Spleen (tissue), 11 donors: ENCODE results near the gene CHRND. TPM values are rescaled to one million over a fixed set of nuclear protein-coding genes. Genes with fewer than 3 reads are reported as not detected.

Experiments
- DNase-seq: peaks from one replicate; pipeline ENCODE4 v3.0.0-alpha.2; 2020
- H3K27ac ChIP-seq, 8 donors: fragments of 200-600 bp; sonication (generic) in 7 of 8; 1 replicate in 4 of 8; 2 replicates in 4 of 8; pipeline versions ENCODE4 v1.5.0 to v1.8.0; 2016 to 2021; ENCODE audit warnings: inconsistent platforms in 4 of 8, mild to moderate bottlenecking in 4 of 8, moderate library complexity in 1 of 8
- H3K27me3 ChIP-seq, 7 donors: fragments of 200-600 bp; sonication (generic) in 6 of 7; replicated peaks in 1 of 7; 1 replicate in 4 of 7; 2 replicates in 3 of 7; pipeline versions ENCODE4 v1.5.0 to v1.8.0; 2016 to 2021; ENCODE audit warnings: inconsistent platforms in 3 of 7, mild to moderate bottlenecking in 1 of 7
- H3K36me3 ChIP-seq, 6 donors: fragments of 200-600 bp; sonication (generic) in 5 of 6; 1 replicate in 4 of 6; 2 replicates in 2 of 6; pipeline versions ENCODE4 v1.5.0 to v1.8.0; 2016 to 2021; ENCODE audit warnings: inconsistent platforms in 2 of 6
- H3K4me1 ChIP-seq, 6 donors: fragments of 200-600 bp; sonication (generic) in 5 of 6; 1 replicate in 3 of 6; 2 replicates in 3 of 6; pipeline versions ENCODE4 v1.5.0 to v1.8.0; 2016 to 2021; ENCODE audit warnings: inconsistent platforms in 3 of 6
- H3K4me3 ChIP-seq, 8 donors: fragments of 200-600 bp; sonication (generic) in 7 of 8; 1 replicate in 4 of 8; 2 replicates in 4 of 8; pipeline versions ENCODE4 v1.5.0 to v1.8.0; 2016 to 2021; ENCODE audit warnings: inconsistent platforms in 4 of 8, mild to moderate bottlenecking in 4 of 8, moderate library complexity in 2 of 8
- H3K9me3 ChIP-seq, 8 donors: fragments of 200-600 bp; sonication (generic) in 7 of 8; 1 replicate in 4 of 8; 2 replicates in 4 of 8; pipeline versions ENCODE4 v1.5.0 to v1.8.0; 2016 to 2021; ENCODE audit warnings: inconsistent platforms in 4 of 8
- POLR2A ChIP-seq, 3 donors: fragments of 450-650 bp; IDR thresholded peaks; one replicate each; pipeline ENCODE4 v1.5.1; 2017; ENCODE audit warnings: antibody characterized with exemption in 3 of 3, mild to moderate bottlenecking in 1 of 3
- POLR2AphosphoS5 ChIP-seq, 3 donors: sonication (generic); formaldehyde crosslinking; IDR thresholded peaks; one replicate each; pipeline ENCODE4 v1.5.1; 2017; ENCODE audit warnings: antibody characterized with exemption in 3 of 3
- WGBS, 5 donors: extraction: QIAGEN DNeasy Blood & Tissue Kit in 3 of 5; methylation state at CpG; one replicate each; pipeline versions ENCODE4 v1.1.5 to v1.1.7; 2013 to 2018; 5-methylcytosine and 5-hydroxymethylcytosine counted together
- intact Hi-C: fragments of 100-400 bp; cut with DNase I; formaldehyde crosslinking; loops from one replicate; pipeline ENCODE4 v1.15.0; 2023; ENCODE audit warnings: low total_unique reads
- polyA plus RNA-seq, 3 donors: library from polyadenylated mRNA; stranded (reverse); fragments of 200-250 nt; gene quantifications; one replicate each; pipeline ENCODE4 v1.2.1, GENCODE V29; 2013
- total RNA-seq, 7 donors: library from RNA; depleted of rRNA in 3 of 7; stranded (reverse); fragments of >200 nt in 3 of 7; fragmentation: NEBNext Ultra II Directional in 4 of 7; extraction: Animal tissue kit (Norgen Biotek cat#: 25700) in 4 of 7; gene quantifications; one replicate each; pipeline versions ENCODE4 v1.1.0 to v1.2.1, GENCODE V29; 2016 to 2021
- TF ChIP-seq, protein P1 (sequence below), 11 experiments: fragments of 200-600 bp in 7 of 11; fragments of 450-650 bp in 4 of 11; sonication (generic) in 4 of 11; IDR thresholded peaks in 8 of 11; conservative IDR thresholded peaks in 3 of 11; 1 replicate in 7 of 11; 2 replicates in 4 of 11; pipeline versions ENCODE4 v1.4.0 to v1.8.0; 2016 to 2021; ENCODE audit warnings: antibody characterized with exemption in 11 of 11, inconsistent platforms in 4 of 11, mild to moderate bottlenecking in 1 of 11
- donor health status: healthy with polysubstance abuse.
- donor health status: DM: no; HTN: no; CAD: no; lungs with moderate emphysema.
- donor health status: DM: no; HTN: no; CAD: no.
- donor health status: Bipolar disorder and iron deficiency.
- donor health status: healthy.
- donor health status: DM: no; HTN: no; CAD: no.
- donor health status: DM: yes; HTN: yes; CAD: no.

The CHRND gene
- total and polyA plus RNA-seq, 10 donors: 0.32 TPM; not detected in 9

DNA sequence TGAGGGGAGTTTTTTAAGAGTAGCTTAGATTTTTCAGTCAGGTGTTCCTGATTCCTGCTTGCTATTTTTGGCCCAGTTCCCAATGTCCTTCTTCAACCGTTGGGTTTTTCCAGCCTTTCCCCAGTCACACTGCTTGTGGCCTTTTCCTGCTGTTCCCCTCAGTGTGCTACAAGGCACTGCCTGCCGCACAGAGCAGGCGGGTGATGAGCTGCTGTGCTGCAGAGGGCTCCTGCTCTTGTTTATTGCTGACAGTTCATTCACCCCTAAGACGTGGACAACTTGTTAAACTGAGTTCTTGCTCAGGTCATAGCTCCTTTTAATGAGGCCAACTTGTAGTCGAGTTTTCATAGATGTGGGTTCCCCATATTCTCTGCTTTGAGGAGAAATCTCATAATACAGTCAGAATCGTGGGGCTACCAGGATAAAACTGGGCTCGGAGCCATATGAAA lies 45.1 kb downstream of the CHRND start:
- no peak overlapping the region for H3K4me3 ChIP-seq
- H3K9me3 ChIP-seq: no peaks in the 10 kb centered on the region
- intact Hi-C loops: no loop called here
- peaks cover 5 to 100% (median 88%) of the 10 kb centered on the region in 6 donors for H3K36me3 ChIP-seq
- DNase-seq: no peak
- 80 to 90% (median 87%) methylated on average over 7 of the region's 7 CpGs for WGBS, 5 donors
- no peaks in the 10 kb centered on the region for H3K4me1 ChIP-seq
- TF ChIP-seq, protein P1, sequence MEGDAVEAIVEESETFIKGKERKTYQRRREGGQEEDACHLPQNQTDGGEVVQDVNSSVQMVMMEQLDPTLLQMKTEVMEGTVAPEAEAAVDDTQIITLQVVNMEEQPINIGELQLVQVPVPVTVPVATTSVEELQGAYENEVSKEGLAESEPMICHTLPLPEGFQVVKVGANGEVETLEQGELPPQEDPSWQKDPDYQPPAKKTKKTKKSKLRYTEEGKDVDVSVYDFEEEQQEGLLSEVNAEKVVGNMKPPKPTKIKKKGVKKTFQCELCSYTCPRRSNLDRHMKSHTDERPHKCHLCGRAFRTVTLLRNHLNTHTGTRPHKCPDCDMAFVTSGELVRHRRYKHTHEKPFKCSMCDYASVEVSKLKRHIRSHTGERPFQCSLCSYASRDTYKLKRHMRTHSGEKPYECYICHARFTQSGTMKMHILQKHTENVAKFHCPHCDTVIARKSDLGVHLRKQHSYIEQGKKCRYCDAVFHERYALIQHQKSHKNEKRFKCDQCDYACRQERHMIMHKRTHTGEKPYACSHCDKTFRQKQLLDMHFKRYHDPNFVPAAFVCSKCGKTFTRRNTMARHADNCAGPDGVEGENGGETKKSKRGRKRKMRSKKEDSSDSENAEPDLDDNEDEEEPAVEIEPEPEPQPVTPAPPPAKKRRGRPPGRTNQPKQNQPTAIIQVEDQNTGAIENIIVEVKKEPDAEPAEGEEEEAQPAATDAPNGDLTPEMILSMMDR (IDR thresholded peaks at IDR 0.05 in 8 of 11, conservative IDR thresholded peaks at IDR 0.05 in 3 of 11): no peak
- TF ChIP-seq POLR2AphosphoS5 (IDR thresholded peaks at IDR 0.05): no peak
- no peak for TF ChIP-seq POLR2A (IDR thresholded peaks at IDR 0.05)
- no peaks in the 10 kb centered on the region for H3K27me3 ChIP-seq
- H3K27ac ChIP-seq: no peak overlapping the region

DNA sequence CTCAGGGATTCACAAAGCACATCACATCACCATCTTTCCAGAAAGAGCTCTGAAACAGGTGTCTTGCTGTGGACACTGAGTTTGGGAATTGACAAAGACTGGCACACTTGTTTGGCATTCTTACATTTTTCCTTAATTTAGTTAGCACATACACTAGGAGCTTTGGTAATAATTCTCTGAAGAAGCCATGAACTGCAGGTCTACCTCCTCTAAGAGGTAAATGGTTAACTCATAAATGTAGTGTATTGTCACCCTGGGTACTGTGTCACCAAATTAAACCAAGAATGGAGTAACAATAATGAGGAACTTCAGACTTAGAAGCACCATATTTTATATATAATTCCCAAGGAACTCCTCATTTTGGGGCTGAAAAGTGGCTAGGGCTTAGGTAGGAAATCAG lies 47.1 kb downstream of the CHRND start:
- Histone ChIP-seq H3K4me1 (no peaks in the 10 kb centered on the region), H3K36me3 (peaks cover 5 to 100% (median 68%) of the 10 kb centered on the region in 6 donors), H3K4me3 (no peak overlapping the region), H3K27ac (no peak overlapping the region), H3K9me3 (no peaks in the 10 kb centered on the region), H3K27me3 (no peaks in the 10 kb centered on the region)
- TF ChIP-seq POLR2AphosphoS5 (IDR thresholded peaks at IDR 0.05) (no peak), POLR2A (IDR thresholded peaks at IDR 0.05) (no peak)
- TF ChIP-seq, protein P1 (IDR thresholded peaks at IDR 0.05 in 8 of 11, conservative IDR thresholded peaks at IDR 0.05 in 3 of 11): no peak
- intact Hi-C loops: no loop called here
- no peak for DNase-seq

DNA sequence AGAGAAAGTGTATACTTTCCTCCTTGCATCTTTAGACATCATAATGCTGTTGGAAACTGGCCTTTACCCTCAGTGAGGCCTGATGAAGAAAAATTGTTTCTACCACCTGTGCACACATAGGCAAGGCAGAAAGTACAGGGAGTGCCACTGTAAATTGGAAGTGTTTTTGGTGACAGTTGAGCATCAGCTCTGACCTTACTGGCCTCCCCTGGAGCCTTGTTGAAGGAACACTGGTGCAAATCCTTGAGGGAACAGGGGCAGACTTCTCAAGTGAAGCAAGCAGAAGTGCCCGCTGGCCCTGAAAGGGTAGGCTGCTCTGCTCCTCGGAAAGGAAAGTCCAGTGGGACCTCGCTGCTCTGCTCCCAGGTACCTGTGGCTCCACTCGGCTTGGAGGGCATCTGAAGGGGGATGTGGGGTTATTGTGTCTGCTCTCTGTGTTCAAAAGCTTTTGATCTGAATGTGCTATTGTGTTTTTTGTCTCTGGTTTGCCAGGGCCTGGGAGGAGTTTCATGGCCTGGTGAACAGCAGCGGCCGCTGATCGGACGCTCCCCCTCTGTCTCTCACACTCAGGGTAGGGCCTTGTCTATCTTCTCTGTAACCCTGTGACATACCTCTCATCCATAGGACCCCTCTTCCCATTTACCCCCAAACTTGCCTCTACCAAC lies 47.9 kb downstream of the CHRND start:
- Histone ChIP-seq H3K9me3 (no peaks in the 10 kb centered on the region), H3K27ac (no peak overlapping the region), H3K36me3 (peaks cover 0 to 100% (median 60%) of the 10 kb centered on the region in 6 donors), H3K4me3 (no peak overlapping the region), H3K4me1 (no peaks in the 10 kb centered on the region), H3K27me3 (no peaks in the 10 kb centered on the region)
- intact Hi-C loops: no loop called here
- WGBS, 5 donors: 96 to 99% (median 97%) methylated on average over 8 of the region's 8 CpGs
- TF ChIP-seq POLR2AphosphoS5 (IDR thresholded peaks at IDR 0.05) (no peak), POLR2A (IDR thresholded peaks at IDR 0.05) (no peak)
- TF ChIP-seq, protein P1 (IDR thresholded peaks at IDR 0.05 in 8 of 11, conservative IDR thresholded peaks at IDR 0.05 in 3 of 11): no peak
- DNase-seq: no peak

- DNase-seq: no peak
- no peak for TF ChIP-seq POLR2A (IDR thresholded peaks at IDR 0.05)
- TF ChIP-seq, protein P1 (IDR thresholded peaks at IDR 0.05 in 8 of 11, conservative IDR thresholded peaks at IDR 0.05 in 3 of 11): no peak
- TF ChIP-seq POLR2AphosphoS5 (IDR thresholded peaks at IDR 0.05): no peak
- Histone ChIP-seq H3K27me3 (no peaks in the 10 kb centered on the region), H3K9me3 (no peaks in the 10 kb centered on the region), H3K36me3 (peaks cover 0 to 97% (median 53%) of the 10 kb centered on the region in 6 donors), H3K4me3 (no peak overlapping the region), H3K4me1 (no peaks in the 10 kb centered on the region), H3K27ac (no peak overlapping the region)
- intact Hi-C loops: no loop called here
- 90 to 97% (median 93%) methylated on average over 5 of the region's 5 CpGs for WGBS, 5 donors
These were observed 48.9 kb downstream of the CHRND start for GRCh38 chr2:232574674-232575403.
